GM23248 (cell line): ENCODE data around the gene ERBB4.

Experiments used
- EZH2 ChIP-seq: fragments of 200-600 bp; sonication (generic); IDR thresholded peaks from 2 replicates; pipeline ENCODE4 v1.6.1; 2018; ENCODE audit warnings: antibody characterized with exemption, mild to moderate bottlenecking; ENCODE audit not compliant: insufficient read depth, poor library complexity, severe bottlenecking
- EZH2phosphoT487 ChIP-seq: fragments of 200-600 bp; sonication (generic); IDR thresholded peaks from 2 replicates; pipeline ENCODE4 v1.6.1; 2018; ENCODE audit warnings: antibody characterized with exemption, moderate library complexity, mild to moderate bottlenecking, low read depth; ENCODE audit not compliant: insufficient read depth

DNA sequence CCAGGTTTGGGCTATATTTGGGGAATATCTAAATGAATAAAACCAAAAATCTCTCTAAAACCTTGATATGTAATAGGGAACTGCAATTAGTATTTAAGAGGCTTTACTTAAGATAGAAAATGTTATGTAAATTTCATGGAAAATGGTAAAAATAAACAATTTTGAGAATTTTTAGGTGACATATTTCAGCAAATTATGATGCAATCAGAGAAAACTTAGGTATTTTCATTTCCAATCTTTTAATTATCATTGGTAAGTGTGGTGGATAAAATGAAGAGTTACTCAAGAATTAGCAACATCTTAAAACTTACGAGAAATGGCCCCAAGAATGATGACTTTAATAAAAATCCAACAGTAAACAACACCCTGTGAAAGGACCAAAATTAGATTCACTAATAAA is 571.4 kb downstream of the ERBB4 start:
- no peak for TF ChIP-seq EZH2phosphoT487
- TF ChIP-seq EZH2: no peak
